Prostate gland (tissue), 2 donors: ENCODE measurements around the gene ATG2A.

ENCODE experiments used
- POLR2A ChIP-seq: fragments of 450-650 bp; IDR thresholded peaks from one replicate; pipeline ENCODE4 v1.6.1; 2016; ENCODE audit warnings: antibody characterized with exemption, mild to moderate bottlenecking
- POLR2AphosphoS5 ChIP-seq: sonication (generic); formaldehyde crosslinking; IDR thresholded peaks from one replicate; pipeline ENCODE4 v1.6.1; 2017; ENCODE audit warnings: antibody characterized with exemption
- TF ChIP-seq, protein P1 (sequence below), 4 experiments: fragments of 200-600 bp in 2 of 4; fragments of 450-650 bp in 2 of 4; sonication (generic) in 2 of 4; IDR thresholded peaks; 1 replicate in 3 of 4; 2 replicates in 1 of 4; pipeline ENCODE4 v1.5.1; 2016 to 2019; ENCODE audit warnings: antibody characterized with exemption in 4 of 4, mild to moderate bottlenecking in 2 of 4, moderate library complexity in 2 of 4

DNA sequence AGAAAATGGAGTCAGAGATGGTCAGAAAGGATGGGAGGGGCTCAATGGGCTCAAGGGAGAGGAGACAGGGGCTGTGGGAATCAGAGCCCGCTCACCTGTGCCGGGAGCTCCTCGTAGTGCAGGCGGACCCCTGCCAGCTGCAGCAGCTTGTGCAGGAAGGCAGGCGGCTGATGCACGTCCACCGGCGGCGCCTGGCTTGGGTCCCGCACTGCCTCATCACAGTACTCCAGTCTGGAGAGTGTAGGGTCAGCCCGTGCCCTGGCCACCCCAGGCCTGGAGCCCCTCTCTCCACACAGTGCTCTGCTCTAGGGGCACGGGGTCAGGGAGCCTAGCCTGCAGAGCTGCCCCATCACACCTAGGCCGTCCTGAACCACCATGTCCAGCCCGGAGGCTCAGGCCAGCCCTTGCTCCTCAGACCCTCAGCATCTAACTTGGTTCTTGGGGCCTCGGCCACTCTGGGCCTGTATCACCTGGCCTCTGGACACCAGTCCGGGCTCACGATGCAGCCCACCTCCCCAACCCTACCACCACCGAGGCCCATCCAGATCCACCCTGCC is 3.8 kb downstream of the ATG2A start:
- TF ChIP-seq, protein P1, sequence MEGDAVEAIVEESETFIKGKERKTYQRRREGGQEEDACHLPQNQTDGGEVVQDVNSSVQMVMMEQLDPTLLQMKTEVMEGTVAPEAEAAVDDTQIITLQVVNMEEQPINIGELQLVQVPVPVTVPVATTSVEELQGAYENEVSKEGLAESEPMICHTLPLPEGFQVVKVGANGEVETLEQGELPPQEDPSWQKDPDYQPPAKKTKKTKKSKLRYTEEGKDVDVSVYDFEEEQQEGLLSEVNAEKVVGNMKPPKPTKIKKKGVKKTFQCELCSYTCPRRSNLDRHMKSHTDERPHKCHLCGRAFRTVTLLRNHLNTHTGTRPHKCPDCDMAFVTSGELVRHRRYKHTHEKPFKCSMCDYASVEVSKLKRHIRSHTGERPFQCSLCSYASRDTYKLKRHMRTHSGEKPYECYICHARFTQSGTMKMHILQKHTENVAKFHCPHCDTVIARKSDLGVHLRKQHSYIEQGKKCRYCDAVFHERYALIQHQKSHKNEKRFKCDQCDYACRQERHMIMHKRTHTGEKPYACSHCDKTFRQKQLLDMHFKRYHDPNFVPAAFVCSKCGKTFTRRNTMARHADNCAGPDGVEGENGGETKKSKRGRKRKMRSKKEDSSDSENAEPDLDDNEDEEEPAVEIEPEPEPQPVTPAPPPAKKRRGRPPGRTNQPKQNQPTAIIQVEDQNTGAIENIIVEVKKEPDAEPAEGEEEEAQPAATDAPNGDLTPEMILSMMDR (IDR thresholded peaks at IDR 0.05), result no peak
- TF ChIP-seq POLR2AphosphoS5, result no peak
- TF ChIP-seq POLR2A, result no peak
